BJ (cell line): ENCODE measurements around the gene OR2V2. TPM values are rescaled to one million over a fixed set of nuclear protein-coding genes. Genes with fewer than 3 reads are reported as not detected.

Experiments used
- CTCF ChIA-PET: fragments of 350-600 bp; formaldehyde crosslinking; extraction: SDS; loops from one replicate; lab custom pipeline; 2021; ENCODE audit warnings: antibody characterized with exemption, inconsistent platforms; lab: Yijun Ruan, JAX
- POLR2A ChIA-PET: fragments of 300-600 bp; sonication (Branson Sonifier 250); formaldehyde crosslinking; extraction: SDS; loops from one replicate; lab custom pipeline; 2021; ENCODE audit warnings: antibody characterized with exemption; lab: Charles Lee
- DNase-seq: peaks from one replicate; pipeline ENCODE4 v3.0.0-alpha.2; 2011; ENCODE audit warnings: low read depth
- H3K27me3 ChIP-seq: 2 replicates; pipeline ENCODE4 v1.6.0; 2011; ENCODE audit warnings: low read length; ENCODE audit not compliant: control insufficient read depth, insufficient read depth
- H3K36me3 ChIP-seq: 2 replicates; pipeline ENCODE4 v1.5.1; 2011; ENCODE audit warnings: low read length; ENCODE audit not compliant: control insufficient read depth, insufficient read depth
- H3K4me3 ChIP-seq: 2 replicates; pipeline ENCODE4 v1.5.1; 2011; ENCODE audit warnings: low read depth, mild to moderate bottlenecking, control low read depth, low read length
- polyA plus RNA-seq: library from polyadenylated mRNA; depleted of rRNA; stranded (reverse); fragments of >200 nt; gene quantifications from 2 replicates; pipeline ENCODE4 v1.2.3, GENCODE V29; 2011
- TF ChIP-seq, protein P1 (sequence below): IDR thresholded peaks from 2 replicates; pipeline ENCODE4 v1.5.1; 2011; ENCODE audit warnings: low read depth, mild to moderate bottlenecking, control low read depth, inconsistent platforms, low read length, moderate library complexity; ENCODE audit not compliant: insufficient read depth

The OR2V2 gene
- polyA plus RNA-seq, 1 experiment: not detected

DNA sequence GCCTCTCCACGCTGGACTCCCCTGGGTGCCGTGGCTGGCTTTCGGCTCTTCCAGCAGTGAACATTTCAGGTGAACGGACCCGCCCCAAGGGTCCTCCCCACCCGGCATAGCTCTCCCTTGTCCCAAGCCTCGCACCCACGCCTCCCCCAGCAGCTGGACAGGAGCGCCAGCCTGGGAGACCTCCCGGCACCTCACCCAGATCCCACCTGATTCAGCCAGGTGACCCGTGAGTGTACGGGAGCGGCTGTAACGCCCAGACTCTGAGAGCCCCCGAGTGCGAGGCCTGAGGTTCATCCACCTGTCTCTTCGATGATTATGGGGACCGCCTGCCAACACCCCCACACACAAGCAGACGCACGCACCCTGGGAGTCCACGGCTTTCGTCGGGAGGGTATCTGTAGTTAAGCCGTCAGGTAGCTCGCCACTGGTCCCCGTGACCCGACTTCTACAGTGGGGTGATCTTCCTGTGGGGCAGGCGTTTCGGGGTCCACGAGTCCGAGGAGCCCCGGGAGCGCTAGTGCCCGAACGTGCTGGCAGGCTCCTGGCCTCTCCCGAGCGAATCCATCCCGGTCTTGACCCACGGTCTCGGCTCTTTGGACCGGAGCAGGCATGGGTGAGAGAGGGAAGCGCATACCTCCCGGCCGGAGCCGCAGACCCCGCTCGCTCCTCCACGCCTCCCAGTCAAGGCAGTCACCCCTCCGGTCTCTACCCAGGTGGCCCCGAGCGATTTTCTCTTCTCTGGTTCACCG lies 42.8 kb downstream of the OR2V2 start:
- H3K36me3 ChIP-seq: no peaks in the 10 kb centered on the region
- no peaks in the 10 kb centered on the region for H3K27me3 ChIP-seq
- TF ChIP-seq, protein P1, sequence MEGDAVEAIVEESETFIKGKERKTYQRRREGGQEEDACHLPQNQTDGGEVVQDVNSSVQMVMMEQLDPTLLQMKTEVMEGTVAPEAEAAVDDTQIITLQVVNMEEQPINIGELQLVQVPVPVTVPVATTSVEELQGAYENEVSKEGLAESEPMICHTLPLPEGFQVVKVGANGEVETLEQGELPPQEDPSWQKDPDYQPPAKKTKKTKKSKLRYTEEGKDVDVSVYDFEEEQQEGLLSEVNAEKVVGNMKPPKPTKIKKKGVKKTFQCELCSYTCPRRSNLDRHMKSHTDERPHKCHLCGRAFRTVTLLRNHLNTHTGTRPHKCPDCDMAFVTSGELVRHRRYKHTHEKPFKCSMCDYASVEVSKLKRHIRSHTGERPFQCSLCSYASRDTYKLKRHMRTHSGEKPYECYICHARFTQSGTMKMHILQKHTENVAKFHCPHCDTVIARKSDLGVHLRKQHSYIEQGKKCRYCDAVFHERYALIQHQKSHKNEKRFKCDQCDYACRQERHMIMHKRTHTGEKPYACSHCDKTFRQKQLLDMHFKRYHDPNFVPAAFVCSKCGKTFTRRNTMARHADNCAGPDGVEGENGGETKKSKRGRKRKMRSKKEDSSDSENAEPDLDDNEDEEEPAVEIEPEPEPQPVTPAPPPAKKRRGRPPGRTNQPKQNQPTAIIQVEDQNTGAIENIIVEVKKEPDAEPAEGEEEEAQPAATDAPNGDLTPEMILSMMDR: no peak
- ChIA-PET POLR2A (interaction anchor here (0.6 kb wide), 1 partner anchor 13 kb away, joined by 3 read pairs; no protein-coding TSS in a partner anchor), CTCF (interaction anchor here (1.1 to 2.7 kb wide), 4 partner anchors 17 to 35 kb away, joined by 4 to 8 read pairs (median 5); no protein-coding TSS in a partner anchor)
- no peak for DNase-seq
- peak overlapping the region; percentile 42 for H3K4me3 ChIP-seq

DNA sequence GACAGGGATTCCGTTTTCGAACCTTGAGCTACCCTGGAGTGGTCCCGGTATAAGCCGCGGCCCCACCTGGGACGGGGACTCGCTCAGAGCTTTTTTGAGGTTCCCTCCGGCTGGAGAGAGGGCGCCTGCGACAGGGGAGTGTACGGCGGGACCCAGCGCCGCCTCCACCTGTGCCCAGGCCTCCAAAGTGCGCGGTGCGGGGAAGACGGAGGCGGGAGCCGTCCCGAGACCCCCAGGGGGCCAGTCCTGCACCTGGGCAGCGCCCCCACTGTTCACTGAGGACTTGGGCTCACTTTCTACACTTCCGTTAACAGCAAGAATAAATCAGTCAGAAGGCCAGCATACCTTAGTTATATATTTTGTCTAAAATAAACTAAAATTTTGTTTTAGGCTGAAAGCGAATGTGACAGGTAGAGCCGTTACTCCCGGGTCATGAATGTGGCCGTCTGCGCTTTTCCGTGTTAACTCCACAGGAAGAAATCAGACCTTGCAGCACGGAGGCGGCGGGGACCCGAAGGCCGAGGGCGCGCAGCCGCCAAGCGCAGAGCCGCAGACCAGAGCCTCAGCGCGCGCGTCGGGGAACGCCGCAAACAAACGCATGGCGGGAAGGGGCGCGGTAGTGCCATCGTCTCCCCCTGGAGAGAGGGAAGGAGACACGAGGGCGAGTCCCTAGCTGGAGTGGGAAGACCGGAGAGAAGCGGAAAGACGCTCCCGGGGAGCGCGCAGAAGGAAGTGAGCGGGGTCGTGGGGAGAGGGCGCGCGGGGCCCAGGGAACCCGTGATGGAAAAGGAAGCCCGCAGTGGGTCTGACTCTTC lies 43.5 kb downstream of the OR2V2 start:
- ChIA-PET CTCF (interaction anchor here (0.7 to 2.7 kb wide), 6 partner anchors 12 to 34 kb away, joined by 3 to 8 read pairs (median 4); no protein-coding TSS in a partner anchor), POLR2A (interaction anchor here (0.7 kb wide), 1 partner anchor 14 kb away, joined by 3 read pairs; the partner anchor contains the start of gene TRIM7)
- no peaks in the 10 kb centered on the region for H3K27me3 ChIP-seq
- DNase-seq: no peak
- H3K36me3 ChIP-seq: no peaks in the 10 kb centered on the region; the same call in 1 of the 2 replicates
- peak overlapping the region; percentile 42 for H3K4me3 ChIP-seq
- TF ChIP-seq, protein P1: peak; percentile 37; the same call in 1 of the 2 replicates

DNA sequence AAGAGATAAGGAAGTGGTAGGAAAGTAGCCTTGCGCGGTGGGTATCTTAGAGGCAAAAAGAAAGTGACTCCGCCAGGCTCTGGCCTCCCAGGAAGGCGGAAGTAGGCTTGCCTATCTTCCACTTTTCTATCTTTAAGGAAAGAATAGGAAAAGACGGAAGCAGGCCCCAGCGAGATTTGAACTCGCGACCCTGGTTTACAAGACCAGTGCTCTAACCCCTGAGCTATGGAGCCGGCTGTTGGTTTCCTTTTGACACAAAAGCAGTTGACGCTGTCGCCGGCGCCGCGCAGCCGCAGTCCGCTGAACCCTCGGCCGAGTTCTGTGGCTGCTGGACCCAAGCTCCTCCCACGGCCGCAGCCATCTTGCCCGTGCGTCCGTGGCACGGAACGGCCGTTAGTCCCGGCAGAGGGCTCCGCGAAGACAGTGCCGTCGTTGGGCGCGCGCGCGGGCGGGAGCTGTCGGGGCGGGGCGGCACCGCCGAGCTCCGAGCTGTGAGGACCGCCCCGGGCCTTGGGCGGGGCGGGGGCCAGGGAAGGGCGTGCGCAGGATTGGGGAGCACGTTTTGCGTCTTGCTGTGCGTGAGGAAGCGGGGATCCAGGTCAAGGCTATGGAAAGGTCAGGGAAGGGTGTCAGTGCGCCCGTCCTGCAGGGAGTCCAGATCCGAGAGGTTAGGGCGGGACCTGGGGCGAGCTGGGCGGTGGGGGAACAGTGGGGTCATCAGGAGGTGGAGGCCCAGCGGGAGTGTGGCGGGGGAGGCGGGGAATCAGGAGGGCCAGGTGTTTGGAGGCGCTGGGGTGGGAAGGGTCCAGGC lies 44.3 kb downstream of the OR2V2 start:
- peak; percentile 83 for DNase-seq
- TF ChIP-seq, protein P1: no peak
- CTCF ChIA-PET: interaction anchor here (0.7 to 1.6 kb wide), 4 partner anchors 11 to 23 kb away, joined by 3 to 7 read pairs (median 4); no protein-coding TSS in a partner anchor
- H3K27me3 ChIP-seq: no peaks in the 10 kb centered on the region
- POLR2A ChIA-PET: interaction anchor here (0.5 to 0.7 kb wide), 2 partner anchors 13 to 55 kb away, joined by 3 to 4 read pairs; partner anchors contain the start of gene TRIM7
- no peaks in the 10 kb centered on the region; the same call in 1 of the 2 replicates for H3K36me3 ChIP-seq
- peak overlapping the region; percentile 74 for H3K4me3 ChIP-seq

DNA sequence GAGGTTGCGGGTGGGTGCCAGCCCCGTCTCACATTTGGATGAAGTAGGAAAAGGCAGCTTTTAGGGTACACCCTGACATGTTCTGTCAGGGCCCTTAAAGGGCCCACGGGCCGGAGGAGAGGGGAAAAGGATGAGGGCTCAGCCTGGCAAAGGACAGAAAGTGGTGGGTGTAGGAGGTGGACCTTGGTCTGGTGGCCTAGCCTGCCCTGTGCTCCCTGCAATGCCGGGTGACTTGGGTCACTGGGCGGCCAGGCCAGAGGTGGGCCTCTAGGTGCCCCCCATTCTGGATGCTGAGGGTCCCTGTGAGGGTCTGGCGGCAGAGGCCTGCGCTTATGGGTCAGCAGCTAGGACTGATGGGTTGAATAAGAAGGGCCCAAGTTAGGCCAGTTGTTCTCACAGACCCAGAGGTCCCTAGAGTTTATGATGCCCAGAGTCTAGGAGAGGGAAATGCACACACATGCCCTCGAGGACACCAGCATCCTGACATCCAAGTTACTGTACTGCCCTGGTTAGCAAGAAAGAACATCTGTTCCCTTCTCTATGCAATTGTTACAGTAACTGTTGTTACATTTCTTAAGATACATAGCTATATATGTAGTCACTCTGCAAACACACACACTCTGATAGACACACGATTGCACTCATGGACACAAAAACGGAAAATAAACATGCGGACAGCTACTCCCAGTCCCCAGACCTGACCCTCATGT lies 45.1 kb downstream of the OR2V2 start:
- Histone ChIP-seq H3K27me3 (no peaks in the 10 kb centered on the region), H3K36me3 (no peaks in the 10 kb centered on the region; the same call in 1 of the 2 replicates), H3K4me3 (peak overlapping the region; percentile 74)
- TF ChIP-seq, protein P1: no peak
- ChIA-PET CTCF (interaction anchor here (1.2 to 2.0 kb wide), 3 partner anchors 14 to 20 kb away, joined by 4 to 12 read pairs (median 7); no protein-coding TSS in a partner anchor), POLR2A (interaction anchor here (0.5 to 0.6 kb wide), 2 partner anchors 9 to 55 kb away, joined by 4 read pairs; no protein-coding TSS in a partner anchor)
- DNase-seq: no peak
